ENCODE results near the gene PALM2AKAP2. TPM values are rescaled to one million over a fixed set of nuclear protein-coding genes. Genes with fewer than 3 reads are reported as not detected.

PALM2AKAP2 gene
- total RNA-seq, 4 donors from 2014 or later: 0.34 to 3.3 (median 0.81) TPM

GRCh38 chr9:109789556-109789955 lies 9.6 kb downstream of the PALM2AKAP2 start:
- Histone ChIP-seq H3K27me3 (peaks cover 0 to 14% (median 0%) of the 10 kb centered on the region in 4 donors), H3K4me3 (no peak overlapping the region), H3K4me1 (peaks cover 0 to 17% (median 8%) of the 10 kb centered on the region in 3 donors), H3K27ac (no peak overlapping the region), H3K36me3 (no peaks in the 10 kb centered on the region), H3K9me3 (no peaks in the 10 kb centered on the region)
- WGBS, 2 donors: 65 to 73% methylated on average over 5 of the region's 5 CpGs
- no peak for TF ChIP-seq POLR2A (IDR thresholded peaks at IDR 0.05)
- TF ChIP-seq CTCF (IDR thresholded peaks at IDR 0.05): no peak
- intact Hi-C loops (cut with DNase I): no loop called here
- no peak for DNase-seq

GRCh38 chr9:109789971-109790370 lies 10.0 kb downstream of the PALM2AKAP2 start:
- peaks cover 0 to 14% (median 0%) of the 10 kb centered on the region in 4 donors for H3K27me3 ChIP-seq
- no peak for TF ChIP-seq POLR2A (IDR thresholded peaks at IDR 0.05)
- TF ChIP-seq CTCF (IDR thresholded peaks at IDR 0.05): no peak

GRCh38 chr9:109791003-109791677 lies 11.1 kb downstream of the PALM2AKAP2 start:
- Histone ChIP-seq H3K36me3 (no peaks in the 10 kb centered on the region), H3K27me3 (peaks cover 0 to 14% (median 0%) of the 10 kb centered on the region in 4 donors), H3K27ac (no peak overlapping the region), H3K4me3 (no peak overlapping the region), H3K4me1 (peaks cover 0 to 17% (median 8%) of the 10 kb centered on the region in 3 donors), H3K9me3 (no peaks in the 10 kb centered on the region)
- TF ChIP-seq POLR2A (IDR thresholded peaks at IDR 0.05): no peak
- no peak for TF ChIP-seq CTCF (IDR thresholded peaks at IDR 0.05)
- 78 to 84% methylated on average over 6 of the region's 6 CpGs for WGBS, 2 donors
- no peak for DNase-seq
- intact Hi-C loops (cut with DNase I): no loop called here

More at GRCh38 chr9:109789971-109790370, 10.0 kb downstream of the PALM2AKAP2 start:
- no peak overlapping the region for H3K4me3 ChIP-seq
- no peak for DNase-seq
- H3K36me3 ChIP-seq: no peaks in the 10 kb centered on the region
- peaks cover 0 to 17% (median 8%) of the 10 kb centered on the region in 3 donors for H3K4me1 ChIP-seq
- no peak overlapping the region for H3K27ac ChIP-seq
- 48 to 54% methylated on average over 3 of the region's 3 CpGs for WGBS, 2 donors
- H3K9me3 ChIP-seq: no peaks in the 10 kb centered on the region
- intact Hi-C loops (cut with DNase I): no loop called here

- no peak overlapping the region for H3K4me3 ChIP-seq
- DNase-seq: no peak
- H3K36me3 ChIP-seq: no peaks in the 10 kb centered on the region
- no peaks in the 10 kb centered on the region for H3K9me3 ChIP-seq
- peaks cover 0 to 17% (median 8%) of the 10 kb centered on the region in 3 donors for H3K4me1 ChIP-seq
- TF ChIP-seq CTCF (IDR thresholded peaks at IDR 0.05) (no peak), POLR2A (IDR thresholded peaks at IDR 0.05) (no peak)
- no peak overlapping the region for H3K27ac ChIP-seq
- H3K27me3 ChIP-seq: peaks cover 0 to 14% (median 0%) of the 10 kb centered on the region in 4 donors
- intact Hi-C loops (cut with DNase I): no loop called here
- 45 to 73% methylated on average over 1 of the region's 1 CpG for WGBS, 2 donors
Observed at GRCh38 chr9:109791747-109792146, 11.7 kb downstream of the PALM2AKAP2 start.

GRCh38 chr9:109792951-109793546 lies 13.1 kb downstream of the PALM2AKAP2 start:
- Histone ChIP-seq H3K4me1 (peaks cover 0 to 17% (median 8%) of the 10 kb centered on the region in 3 donors), H3K27me3 (peaks cover 0 to 14% (median 0%) of the 10 kb centered on the region in 4 donors), H3K27ac (peak overlapping the region in 2 of 4 donors; percentile 30 to 69), H3K36me3 (no peaks in the 10 kb centered on the region), H3K4me3 (no peak overlapping the region), H3K9me3 (no peaks in the 10 kb centered on the region)
- no peak for DNase-seq
- WGBS, 2 donors: 32 to 36% methylated on average over 1 of the region's 1 CpG
- TF ChIP-seq CTCF (IDR thresholded peaks at IDR 0.05) (no peak), POLR2A (IDR thresholded peaks at IDR 0.05) (no peak)
- intact Hi-C loops (cut with DNase I): no loop called here
